Thyroid gland (tissue), 4 donors: Measurements from ENCODE around the gene COL6A3.

Experiments used
- CTCF ChIP-seq, 6 experiments: fragments of 200-600 bp in 3 of 6; fragments of 450-650 bp in 3 of 6; sonication (generic) in 3 of 6; IDR thresholded peaks; one replicate each; pipeline ENCODE4 v1.5.1; 2016 to 2019; ENCODE audit warnings: antibody characterized with exemption in 6 of 6, mild to moderate bottlenecking in 2 of 6, inconsistent platforms in 1 of 6, moderate library complexity in 1 of 6
- POLR2A ChIP-seq, 2 donors: fragments of 450-650 bp; IDR thresholded peaks; one replicate each; pipeline ENCODE4 v1.6.1; 2017; ENCODE audit warnings: antibody characterized with exemption in 2 of 2, mild to moderate bottlenecking in 2 of 2, moderate library complexity in 1 of 2

- no peak for TF ChIP-seq CTCF (IDR thresholded peaks at IDR 0.05)
- no peak for TF ChIP-seq POLR2A (IDR thresholded peaks at IDR 0.05)
Measured at GRCh38 chr2:237455764-237456163, 41.8 kb upstream of the COL6A3 start.
